ENCODE measurements around the gene SUSD6.
"Not testable (repeated sequence)": the region's sequence is repeated elsewhere in the genome, so short reads cannot be mapped to it uniquely, and the experiment has no call there.

Gene SUSD6

DNA sequence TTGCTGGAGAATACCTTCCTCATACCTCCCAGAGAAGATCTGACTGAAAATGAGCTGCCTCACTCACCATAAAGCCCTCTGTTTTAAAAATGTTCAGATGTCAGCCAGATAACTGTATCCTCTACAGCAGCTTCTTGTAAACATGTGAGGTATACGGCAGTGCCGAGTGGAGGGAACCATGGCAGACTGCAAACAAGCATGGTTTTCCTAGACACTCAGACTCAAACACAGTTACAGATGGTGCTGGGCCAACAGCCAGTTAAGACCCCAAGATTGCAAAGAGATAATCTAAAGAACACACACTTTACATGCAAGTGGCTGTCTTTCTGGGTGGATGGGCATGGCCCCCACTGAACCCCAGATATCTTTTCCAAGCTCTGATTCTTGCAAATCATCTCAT lies 20.1 kb upstream of the SUSD6 start:
- no peak for DNase-seq (ENCODE audit: low read depth)

DNA sequence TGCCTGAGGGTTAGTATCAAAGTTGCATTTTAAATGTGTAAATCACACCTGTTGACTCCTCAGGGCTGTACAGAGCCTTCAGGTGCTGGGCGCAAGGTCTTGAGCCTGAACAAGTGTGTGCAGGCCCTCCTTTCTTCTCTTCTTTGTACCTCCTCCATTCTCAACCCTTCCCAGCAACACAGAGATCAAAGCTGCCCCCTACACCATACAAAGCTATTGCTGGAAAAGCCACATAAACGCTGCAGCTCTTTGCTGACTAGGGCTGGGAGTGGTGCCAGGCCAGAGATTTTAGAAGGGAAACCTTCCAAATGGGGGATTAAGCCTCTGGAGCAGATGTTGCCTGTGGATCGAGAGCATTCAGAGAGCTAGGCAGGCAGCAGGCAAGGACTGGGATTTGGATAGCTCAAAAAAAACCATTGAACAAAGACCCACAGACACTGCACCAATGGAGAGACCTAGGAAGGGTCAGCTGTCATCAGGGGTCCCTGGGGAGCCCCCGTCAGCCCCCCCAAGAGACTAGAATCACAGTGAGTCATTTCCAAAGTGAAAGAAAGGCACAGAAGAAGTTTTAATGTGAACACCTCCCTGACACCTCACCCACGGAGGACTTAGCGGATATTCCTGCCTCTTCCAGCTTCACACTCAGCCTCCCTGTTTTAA lies 18.2 kb upstream of the SUSD6 start:
- no peak for DNase-seq (ENCODE audit: low read depth)

DNA sequence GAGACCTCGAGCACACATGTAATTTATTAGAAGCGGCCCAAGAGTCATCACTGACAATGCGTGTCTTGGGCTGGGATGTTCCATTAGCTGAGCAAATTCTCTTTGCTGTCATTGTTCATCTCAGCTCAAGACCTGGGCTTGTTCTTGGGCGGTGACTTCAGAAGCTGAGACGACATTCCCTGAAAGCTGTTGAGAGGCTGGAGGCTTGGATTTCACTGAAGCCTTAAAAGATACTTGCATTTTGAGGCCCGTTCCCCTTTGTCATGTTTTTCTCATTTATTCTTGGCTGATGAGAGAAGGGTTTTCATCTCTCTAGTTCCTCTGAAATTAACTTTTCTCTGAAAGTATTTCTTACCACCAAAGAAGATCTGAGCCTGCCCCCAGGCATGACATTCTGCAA lies 16.6 kb upstream of the SUSD6 start:
- no peak for DNase-seq (ENCODE audit: low read depth)

DNA sequence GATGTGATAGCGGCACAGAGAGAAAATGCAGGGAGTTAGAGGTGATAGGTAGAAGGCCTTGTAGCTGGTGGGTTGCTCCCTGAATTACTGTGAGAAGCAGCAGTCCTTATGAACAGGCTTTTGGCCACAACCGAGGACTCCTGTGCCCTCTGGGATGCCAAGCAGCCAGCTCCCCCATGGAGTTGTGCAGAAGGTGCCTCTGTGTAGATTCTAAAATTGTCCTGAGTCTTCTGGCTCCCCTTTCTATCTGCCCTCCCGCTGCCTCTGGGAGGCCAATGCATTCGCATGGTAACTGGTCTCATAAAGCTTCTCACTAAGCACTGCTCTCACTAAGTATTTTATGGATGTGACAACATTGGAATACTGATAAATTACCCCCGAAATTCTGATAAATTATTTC lies 16.1 kb upstream of the SUSD6 start:
- DNase-seq (ENCODE audit: low read depth): no peak

DNA sequence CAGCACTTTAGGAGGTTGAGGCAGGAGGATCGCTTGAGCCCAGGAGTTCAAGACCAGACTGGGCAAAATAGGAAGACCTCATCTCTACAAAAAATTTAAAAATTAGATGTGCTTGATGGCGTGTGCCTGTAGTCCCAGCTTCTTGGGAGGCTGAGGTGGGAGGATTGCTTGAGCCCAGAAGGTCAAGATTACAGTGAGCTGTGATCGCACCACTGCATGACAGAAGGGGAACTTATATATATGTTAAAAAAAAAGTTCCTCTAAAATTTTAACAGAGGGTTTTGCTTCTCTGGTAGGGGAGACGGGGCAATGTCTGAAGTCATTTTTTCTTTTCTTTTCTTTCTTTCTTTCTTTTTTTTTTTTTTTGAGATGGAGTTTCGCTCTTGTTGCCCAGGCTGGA lies 12.0 kb upstream of the SUSD6 start:
- DNase-seq (ENCODE audit: low read depth): not testable (repeated sequence)

DNA sequence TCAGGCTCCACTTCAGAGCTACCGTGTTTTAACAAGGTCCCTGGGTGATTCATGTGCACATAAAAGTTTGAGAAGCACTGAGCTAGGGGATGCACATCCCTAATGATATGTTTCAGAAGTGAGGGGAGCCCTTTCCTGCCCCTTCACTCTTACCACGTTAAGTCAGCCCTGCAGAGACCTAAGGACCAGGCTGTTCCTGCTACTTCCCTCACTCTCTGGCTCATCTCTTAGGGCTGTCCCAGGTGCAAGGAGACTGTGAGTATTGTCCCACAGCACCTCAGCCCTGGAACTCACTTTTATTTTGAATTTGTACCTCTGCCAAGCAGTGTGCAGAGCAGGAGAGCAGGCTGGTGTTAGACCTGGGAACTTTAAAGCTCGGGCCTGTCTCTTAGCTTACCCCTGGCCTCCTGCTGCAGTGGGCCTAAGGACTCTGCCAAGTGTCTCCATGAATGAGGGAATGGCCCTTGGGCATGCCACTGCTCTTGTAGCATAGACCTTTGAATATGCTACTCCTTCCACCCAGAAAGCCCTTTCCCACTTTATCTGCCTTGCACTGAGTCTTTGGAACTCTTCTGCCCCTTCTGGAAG lies 11.0 kb upstream of the SUSD6 start:
- no peak for DNase-seq (ENCODE audit: low read depth)

DNA sequence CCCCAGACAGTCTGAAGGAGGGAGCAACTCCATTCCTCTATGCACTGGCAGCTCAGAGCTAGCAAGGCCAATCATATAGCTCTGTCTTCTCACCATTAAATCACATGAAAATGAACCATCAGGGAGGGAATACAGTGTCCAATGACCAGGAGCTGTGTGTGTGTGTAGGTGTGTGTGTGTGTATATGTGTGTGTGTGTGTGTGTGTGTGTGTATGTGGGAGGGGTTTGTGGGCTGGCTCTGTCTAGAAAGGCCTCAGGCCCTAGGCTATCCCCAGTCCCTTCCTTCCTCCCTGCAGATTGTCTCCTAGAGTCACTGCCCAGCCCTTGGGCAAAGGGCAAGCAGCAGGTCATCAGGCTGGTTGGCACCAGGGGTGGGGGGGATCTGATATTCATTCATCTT lies 5.7 kb upstream of the SUSD6 start:
- DNase-seq (ENCODE audit: low read depth): no peak

DNA sequence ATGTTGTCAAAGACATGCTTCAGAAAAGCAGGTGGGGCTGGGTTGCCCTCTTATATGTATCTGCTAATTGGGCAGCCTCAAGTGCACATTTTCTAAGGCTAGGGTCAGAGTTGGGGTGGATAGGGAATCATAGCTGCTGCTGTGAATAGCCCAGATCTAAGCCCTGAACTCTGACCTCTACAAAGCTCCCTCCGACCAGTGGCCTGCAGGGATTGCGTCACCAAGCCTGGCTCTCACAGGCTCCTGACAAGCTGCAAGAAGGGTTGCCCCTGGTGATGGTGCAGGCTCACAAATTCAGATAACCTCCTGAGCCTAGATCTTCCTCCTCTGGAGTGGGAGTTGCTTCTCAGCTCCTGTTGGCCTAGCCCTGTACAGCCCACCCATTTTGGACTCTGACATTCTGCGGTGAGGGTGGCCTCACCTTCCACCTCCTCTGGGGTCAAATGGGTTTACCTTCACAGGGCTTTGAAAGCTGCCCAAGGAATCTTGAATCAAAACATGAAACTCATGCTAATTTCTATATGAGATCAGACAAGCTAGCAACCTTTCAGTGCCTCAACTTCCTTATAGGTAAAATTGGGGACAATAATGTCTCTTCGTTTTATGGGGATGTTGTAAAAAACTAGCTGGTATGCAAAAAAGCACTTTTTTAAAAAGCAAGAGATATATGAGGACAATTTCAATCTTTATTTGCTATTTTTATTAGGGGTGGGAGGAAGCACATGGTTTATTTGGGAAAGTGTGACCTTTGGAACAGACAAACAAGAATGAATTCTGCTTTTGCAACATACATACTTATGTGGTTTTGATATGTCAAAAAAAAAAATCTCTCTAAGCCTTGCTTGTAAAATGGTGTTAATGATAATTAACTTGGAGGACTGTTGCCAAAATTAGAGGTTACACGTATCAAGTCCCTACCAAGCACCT lies 4.9 kb upstream of the SUSD6 start:
- no peak for DNase-seq (ENCODE audit: low read depth)

DNA sequence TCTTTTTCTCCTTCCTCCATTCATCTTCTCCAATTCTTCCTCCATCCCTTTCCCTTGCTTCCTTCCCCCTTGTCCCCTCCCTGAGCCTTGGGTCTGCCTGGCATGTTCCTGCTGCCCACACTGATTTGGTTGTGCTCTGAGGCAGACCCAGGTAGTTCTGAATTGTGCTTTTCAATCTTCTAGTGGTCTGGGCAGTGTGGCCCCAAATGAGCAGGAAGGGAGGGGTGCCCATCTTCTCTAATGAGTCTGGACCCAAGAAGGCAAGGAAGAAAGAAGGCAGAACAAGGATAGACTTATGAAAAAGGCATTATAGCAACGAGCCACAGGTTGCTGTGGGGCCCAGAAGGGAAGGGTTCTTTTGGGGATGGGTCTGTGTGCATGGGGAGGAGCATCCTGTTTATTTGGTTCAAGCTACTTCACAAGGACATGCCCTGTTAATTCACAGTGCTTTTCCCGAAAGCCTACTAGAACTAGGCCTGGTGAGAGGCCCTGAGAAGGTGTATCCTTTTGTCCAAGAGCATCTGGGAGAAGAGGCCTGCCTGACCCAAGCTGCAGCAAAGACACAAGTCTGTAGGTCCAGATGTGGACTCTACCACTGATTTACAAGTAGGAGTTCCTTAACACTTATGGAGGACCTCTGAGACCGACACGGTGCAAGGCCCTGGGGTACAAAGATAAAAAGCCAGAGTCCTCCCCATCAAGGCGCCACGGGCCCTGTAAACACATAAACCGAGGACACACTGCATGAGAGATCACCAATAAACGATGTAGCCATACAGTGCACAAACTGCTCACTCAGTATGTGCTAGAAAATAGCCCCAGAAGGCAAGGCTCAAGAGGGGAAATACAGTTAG lies 1.1 kb upstream of the SUSD6 start:
- DNase-seq (ENCODE audit: low read depth): no peak

DNA sequence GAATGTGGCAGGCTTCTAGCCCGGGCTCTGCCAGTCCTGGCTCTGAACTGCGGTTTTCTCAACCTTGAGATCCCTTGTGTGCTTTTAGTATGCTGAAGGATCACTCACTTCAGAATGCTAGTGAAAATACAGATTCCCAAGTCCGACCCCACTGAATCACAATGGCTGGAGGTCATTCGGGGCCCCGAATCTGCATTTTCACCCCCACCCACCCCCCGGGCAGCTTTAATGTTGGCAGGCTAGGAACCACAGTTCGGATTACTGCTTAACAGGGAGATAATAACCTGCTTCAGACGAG lies 573 bp upstream of the SUSD6 start:
- DNase-seq (ENCODE audit: low read depth): no peak

DNA sequence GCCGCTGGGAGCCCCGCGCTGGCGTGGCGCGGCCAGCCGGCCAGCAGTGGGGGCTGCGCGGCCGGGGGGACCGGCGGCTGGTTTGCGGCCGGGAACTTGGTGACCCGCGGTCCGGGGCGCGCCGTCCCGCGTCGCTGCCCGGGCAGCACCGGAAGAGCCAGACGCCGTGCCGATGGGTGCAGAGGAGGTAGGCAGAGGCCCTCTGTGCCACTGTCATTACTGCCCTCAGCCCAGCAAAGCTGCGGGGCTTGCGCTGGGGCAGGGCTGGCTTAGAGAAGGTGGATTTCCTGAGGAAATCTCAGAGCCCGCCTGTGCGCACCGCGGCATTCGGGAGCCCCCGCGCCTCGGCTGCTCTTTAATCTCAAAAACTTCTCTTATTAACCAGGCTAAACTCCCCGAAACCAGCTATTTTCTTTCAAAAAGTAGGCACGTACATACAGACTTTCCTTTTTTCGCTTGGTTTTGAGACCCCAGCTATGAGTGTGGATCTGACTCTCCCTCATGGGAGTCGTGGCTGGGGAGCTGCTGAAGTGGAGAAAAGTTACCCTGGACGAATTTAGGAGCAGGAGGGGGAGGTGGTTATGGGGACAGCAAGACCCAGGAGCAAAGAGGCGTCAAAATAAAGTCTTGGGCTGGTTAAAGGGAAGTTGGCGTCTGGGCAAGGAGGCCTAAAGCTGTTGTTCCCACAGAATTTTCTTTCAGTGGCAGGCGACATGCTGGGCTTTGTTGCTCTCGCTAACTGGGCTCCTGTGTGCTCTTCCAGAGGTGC lies 802 bp downstream of the SUSD6 start:
- peak; percentile 42 for DNase-seq (ENCODE audit: low read depth)

DNA sequence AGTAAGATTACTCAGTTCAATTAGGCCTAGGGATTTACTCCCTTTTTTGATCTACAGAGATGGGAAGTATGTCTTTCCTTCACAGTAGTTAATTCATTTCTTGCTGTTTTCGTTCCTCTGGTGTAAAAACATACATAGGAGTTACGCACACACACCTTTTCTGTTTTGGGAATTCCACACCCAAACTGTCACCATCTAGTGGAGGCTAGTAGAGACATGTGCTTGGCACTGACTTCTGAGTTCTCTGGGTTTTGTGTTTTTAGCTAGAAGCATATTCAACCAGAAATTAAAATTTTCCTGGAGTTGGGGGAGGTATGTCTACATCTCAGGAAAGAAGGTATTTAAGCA lies 1.4 kb downstream of the SUSD6 start:
- DNase-seq (ENCODE audit: low read depth): no peak

DNA sequence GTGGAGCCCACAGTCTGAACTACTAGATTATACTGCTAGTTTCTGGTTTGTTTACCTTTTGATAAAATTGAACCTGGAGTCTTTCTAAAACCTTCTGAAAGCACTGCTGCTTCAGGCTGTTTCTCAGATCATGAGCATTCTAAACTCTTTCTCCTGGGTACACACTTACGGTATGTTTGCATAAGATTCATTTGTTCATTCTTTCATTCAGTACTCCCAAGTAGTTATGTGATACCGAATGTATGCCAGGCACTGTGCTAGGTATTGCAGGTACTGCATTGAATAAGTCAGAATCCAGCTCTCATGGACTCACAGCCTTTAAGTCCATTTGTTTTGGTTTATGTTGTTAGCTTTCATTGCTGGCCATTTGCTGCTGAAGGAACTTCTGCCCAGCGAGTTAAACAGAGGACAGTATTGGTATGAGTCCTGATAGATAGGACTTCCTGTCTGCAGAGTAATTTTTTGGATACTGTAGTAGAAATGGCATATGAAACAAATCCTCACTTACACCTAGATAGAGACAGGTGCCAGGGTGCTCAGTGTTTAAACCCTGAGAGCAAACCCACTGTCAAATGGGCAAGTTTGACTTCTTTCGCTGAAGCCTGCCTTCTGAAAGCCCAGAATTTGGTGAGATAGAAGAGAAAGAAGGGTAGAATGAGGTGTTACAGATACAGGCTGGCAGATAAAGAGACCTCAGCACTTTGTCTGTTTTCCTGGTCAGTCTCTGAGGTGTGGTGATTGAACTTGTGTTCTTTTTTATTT lies 2.1 kb downstream of the SUSD6 start:
- DNase-seq (ENCODE audit: low read depth): no peak

DNA sequence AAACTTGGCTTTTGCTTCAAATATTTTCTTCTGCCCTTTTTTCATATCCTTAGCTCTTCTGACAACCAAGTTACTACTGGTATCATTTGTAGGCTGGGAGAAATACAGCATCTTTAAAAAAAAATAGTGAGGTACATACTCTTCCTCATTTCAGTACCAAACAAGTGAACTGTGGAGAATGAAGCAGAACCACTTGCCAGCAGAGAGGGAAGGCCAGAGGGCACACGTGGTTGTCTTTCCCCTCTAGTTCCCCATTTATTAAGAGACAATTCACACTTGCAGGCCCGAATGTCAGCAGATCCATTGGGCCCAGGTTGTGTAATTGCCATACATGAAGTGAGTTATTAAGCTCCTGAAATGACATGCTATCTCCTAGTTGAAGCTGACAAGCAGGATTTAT lies 3.2 kb downstream of the SUSD6 start:
- no peak for DNase-seq (ENCODE audit: low read depth)

DNA sequence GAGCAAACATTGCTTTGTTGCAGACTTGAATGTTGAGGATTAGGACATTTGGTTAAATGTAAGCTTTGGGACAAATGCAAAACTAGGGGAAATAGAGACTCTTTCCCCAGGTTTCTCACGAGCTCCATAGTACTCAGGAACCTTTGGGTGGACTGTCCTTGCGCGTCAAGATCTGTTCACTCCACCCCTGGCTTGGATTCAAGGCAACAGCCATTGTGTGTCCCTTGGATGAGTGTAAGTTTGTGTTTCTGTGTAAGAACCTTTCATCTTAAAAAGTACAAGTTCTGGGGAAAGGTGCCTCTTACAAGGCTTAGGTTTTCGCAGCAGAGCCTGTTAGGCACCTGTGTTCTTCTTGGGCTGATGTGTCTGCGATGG lies 3.7 kb downstream of the SUSD6 start:
- DNase-seq (ENCODE audit: low read depth): no peak

DNA sequence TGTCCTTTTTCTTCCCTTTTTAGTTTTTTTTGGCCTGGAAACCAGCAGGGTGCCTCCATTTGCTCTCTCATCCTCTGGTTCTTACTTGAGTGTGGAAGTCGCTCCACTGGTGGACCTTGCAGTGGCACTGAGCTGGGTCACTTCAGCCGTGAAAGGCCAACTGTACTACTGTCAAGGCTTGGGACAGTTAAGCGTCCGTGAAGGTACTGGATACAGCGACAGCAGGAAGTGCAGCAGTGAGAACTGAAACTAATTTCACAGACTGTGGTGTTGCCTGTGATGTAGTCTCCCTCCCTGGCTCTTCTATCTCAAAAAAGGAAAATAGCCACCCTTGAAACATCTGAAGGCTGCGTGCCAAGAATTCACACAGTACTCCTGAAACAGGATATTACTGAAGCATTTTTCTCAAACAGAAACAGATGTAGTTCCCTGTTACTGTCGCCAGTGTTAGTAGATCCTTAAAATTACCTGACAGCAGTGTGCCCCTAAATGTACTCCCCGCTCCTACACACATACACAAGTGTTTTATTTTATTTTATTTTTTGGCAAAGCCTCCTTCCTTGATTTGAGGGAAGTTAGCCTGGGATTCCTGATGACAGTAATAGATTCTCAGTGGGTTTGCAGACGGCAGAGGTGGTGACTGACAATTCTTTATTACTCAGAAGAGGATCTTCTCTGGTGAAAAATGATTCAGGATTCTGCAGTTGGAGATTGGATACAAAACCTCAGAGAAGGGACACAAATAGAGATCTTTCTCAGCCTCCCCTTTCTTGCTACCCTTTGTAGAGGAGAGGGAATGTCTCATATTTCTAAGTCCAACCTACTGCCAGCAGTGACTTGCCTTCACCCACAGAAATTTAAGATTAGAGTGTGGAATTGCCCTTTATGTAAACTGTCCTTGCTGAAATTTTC lies 4.4 kb downstream of the SUSD6 start:
- DNase-seq (ENCODE audit: low read depth): no peak

DNA sequence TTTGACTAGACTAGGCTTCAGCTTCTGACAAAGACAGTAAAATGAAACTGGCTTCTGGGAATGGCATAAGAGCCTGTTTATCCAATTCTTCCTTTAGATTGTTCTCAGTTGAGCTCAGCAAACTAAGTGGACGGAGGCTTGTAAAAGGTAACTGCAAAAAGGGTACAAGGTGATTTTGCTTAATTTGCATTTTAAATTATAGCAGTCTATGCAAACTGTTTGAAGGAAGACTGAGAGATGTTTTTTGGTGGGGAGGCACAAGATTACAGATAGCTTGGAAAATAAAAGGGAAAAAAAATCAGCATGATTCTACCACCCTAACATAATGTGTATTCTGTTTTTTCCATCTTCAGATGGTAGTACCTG lies 5.0 kb downstream of the SUSD6 start:
- no peak for DNase-seq (ENCODE audit: low read depth)

DNA sequence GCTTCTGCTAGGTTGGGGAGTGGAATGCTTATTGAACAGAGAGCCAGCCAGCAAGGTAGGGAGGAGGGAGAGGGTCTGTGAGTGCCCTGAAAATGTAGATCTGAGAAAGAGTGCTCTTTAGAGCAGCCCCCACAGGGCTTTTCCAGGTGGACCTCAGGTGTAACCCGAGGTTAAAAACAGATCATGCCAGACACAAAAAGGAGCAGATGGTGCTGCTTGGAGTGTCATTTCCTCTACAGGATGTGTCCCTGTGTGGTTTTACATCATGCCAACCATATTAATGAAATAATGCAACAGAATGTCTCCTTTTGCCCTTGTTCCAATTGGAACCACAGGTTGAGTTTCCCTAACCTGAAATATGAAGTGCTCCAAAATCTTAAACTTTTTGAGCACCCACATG lies 6.4 kb downstream of the SUSD6 start:
- no peak for DNase-seq (ENCODE audit: low read depth)

DNA sequence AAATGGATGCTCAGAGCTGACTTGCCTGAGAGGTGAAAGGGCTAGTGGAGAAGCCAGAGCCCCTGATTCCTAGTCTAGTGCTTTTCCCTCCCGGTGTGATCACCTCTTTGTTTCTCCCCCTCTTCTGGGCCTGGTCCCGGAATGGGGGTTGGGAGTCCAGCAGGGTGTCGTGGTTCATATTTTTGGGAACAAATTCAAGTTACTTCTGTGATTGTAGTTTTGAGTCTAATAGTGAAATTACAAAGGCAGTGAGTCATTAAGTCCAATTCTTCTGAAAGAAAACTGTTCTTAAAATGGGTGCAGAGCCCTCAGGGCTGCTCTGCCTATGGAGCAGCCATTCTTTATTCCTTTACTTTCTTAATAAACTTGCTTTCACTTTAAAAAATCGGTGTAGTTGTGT lies 7.6 kb downstream of the SUSD6 start:
- no peak for DNase-seq (ENCODE audit: low read depth)

DNA sequence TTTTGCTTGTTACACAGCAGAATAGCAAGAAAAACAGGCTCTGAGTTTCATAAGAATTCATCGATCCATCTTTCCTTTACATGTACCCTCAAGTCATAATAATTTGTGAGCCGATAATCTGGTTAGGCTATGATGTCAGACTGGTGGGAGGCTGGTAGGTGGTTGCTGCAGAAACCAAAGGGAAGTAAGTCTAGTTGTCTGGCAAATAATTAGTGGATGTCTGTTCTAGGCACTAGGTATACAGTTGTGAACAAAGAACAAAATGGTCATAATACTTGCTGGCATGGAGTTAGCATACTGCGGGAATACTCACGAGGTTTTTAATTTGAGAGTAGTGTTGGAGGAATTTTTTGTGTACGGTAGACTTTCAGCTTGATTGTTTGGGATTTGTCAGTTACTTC lies 8.8 kb downstream of the SUSD6 start:
- no peak for DNase-seq (ENCODE audit: low read depth)

Data from activated T-cell treated with anti-CD3 and anti-CD28 coated beads for 48 hours (primary cell).